Measurements from ENCODE around the gene RASD1.

DNA sequence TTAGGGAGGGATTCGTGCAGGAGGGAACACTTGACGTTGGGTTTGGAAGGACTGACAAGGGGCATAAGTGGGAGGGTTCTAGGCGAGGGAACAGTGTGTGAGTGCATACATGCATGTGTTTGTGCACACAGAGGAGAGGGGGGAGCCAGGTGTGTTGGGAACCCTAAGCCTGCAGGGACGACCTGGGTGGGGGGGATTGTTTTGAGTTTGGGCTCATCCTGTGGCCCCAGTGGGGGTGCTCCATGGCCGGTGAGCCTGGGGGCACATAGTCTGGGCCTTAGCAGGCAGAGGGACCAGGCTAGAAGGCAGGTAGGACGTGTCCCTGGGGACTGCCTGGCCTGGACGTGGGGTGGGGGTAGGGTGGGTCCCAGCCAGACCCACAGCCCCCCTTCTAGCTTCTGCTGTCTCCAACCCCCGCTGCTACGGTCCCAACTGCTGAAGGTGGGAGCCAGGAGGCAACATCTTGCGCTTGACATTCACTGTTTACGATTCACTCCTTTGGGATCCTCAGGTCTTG lies 11.9 kb upstream of the RASD1 start:
- TF ChIP-seq, protein P1, sequence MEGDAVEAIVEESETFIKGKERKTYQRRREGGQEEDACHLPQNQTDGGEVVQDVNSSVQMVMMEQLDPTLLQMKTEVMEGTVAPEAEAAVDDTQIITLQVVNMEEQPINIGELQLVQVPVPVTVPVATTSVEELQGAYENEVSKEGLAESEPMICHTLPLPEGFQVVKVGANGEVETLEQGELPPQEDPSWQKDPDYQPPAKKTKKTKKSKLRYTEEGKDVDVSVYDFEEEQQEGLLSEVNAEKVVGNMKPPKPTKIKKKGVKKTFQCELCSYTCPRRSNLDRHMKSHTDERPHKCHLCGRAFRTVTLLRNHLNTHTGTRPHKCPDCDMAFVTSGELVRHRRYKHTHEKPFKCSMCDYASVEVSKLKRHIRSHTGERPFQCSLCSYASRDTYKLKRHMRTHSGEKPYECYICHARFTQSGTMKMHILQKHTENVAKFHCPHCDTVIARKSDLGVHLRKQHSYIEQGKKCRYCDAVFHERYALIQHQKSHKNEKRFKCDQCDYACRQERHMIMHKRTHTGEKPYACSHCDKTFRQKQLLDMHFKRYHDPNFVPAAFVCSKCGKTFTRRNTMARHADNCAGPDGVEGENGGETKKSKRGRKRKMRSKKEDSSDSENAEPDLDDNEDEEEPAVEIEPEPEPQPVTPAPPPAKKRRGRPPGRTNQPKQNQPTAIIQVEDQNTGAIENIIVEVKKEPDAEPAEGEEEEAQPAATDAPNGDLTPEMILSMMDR (IDR thresholded peaks at IDR 0.05; ENCODE audit: low read length) = no peak
- TF ChIP-seq EZH2 (optimal IDR thresholded peaks at IDR 0.05; ENCODE audit: low read depth, low read length) (no peak), EZH2phosphoT487 (IDR thresholded peaks at IDR 0.05; ENCODE audit: low read length) (no peak)

Measured in MM.1S (cell line).